ENCODE measurements around the gene PTTG1IP.

PTTG1IP gene

DNA sequence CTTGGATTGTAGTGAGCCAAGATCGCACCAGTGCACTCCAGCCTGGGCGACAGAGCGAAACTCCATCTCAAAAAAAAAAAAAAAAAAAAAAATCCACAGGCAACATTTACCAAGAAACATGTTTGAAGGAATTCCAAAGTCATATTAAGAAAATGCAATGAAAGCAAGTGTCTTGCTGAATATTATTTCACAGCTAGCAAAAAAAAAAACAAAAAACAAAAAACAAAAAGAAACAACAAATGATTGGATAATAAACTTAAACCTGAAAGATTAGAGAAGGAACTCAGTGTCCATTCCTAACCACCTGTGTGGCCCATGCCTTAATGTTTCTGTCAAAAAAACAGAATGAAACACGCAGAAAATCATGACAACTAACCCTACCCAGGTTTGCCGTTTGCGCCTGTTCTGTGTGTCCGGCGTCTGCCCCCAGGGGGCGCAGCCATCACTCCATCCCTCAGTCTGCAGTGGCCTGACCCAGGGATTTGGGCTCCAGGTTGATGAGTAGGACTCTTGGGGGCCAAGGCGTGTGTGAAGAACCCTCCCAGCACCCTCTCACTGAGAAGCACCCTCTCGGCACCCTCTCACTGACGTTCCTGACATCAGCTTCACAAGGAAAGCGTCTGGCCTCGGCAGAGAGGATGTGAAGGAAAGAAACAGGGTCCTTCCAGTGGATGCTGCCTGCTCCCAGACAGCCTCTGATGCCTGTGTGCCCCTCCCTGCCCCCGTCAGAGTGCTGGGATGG lies 19.2 kb upstream of the PTTG1IP start:
- H3K27ac ChIP-seq, result no peak overlapping the region
- TF ChIP-seq, protein P1, sequence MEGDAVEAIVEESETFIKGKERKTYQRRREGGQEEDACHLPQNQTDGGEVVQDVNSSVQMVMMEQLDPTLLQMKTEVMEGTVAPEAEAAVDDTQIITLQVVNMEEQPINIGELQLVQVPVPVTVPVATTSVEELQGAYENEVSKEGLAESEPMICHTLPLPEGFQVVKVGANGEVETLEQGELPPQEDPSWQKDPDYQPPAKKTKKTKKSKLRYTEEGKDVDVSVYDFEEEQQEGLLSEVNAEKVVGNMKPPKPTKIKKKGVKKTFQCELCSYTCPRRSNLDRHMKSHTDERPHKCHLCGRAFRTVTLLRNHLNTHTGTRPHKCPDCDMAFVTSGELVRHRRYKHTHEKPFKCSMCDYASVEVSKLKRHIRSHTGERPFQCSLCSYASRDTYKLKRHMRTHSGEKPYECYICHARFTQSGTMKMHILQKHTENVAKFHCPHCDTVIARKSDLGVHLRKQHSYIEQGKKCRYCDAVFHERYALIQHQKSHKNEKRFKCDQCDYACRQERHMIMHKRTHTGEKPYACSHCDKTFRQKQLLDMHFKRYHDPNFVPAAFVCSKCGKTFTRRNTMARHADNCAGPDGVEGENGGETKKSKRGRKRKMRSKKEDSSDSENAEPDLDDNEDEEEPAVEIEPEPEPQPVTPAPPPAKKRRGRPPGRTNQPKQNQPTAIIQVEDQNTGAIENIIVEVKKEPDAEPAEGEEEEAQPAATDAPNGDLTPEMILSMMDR (conservative IDR thresholded peaks at IDR 0.05), result peak; percentile 93
- no peak for TF ChIP-seq ZFX (IDR thresholded peaks at IDR 0.05)

- no peak for TF ChIP-seq ZFX (IDR thresholded peaks at IDR 0.05)
- TF ChIP-seq, protein P1 (conservative IDR thresholded peaks at IDR 0.05), result no peak
- H3K27ac ChIP-seq, result no peak overlapping the region
Measured at GRCh38 chr21:44892095-44892494, 18.6 kb upstream of the PTTG1IP start.

GRCh38 chr21:44891631-44892031 lies 18.1 kb upstream of the PTTG1IP start:
- TF ChIP-seq, protein P1 (conservative IDR thresholded peaks at IDR 0.05), result no peak
- no peak for TF ChIP-seq ZFX (IDR thresholded peaks at IDR 0.05)
- no peak overlapping the region for H3K27ac ChIP-seq

DNA sequence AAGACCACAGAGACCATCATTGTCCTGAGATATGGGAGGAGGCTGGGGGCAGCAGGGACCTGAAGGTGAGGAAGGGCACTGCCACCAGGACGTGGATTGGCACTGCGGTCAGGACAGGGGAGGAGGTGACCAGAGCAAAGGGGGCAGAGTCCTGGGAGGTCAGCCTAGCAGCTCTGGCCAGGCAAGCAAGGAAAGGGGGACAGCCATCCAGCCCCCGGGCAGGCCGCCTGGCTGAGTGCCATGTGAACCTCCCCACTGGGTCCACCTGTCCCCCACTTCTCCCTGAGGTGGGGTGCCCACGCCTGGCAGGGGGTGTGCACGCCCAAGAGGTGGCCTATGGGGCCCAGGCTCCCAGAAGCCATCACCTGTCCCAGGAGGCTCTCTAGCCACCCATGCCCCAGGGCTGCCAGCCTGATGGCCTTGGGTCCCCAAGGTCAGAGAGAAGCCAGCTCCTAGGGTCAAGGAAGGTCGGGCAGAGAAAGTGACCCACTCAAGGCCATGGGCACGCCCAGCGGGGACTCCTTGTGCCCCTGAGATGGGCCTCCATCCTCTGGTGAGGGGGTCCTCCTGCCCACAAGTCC lies 17.6 kb upstream of the PTTG1IP start:
- H3K27ac ChIP-seq, result no peak overlapping the region
- TF ChIP-seq ZFX (IDR thresholded peaks at IDR 0.05), result no peak
- TF ChIP-seq, protein P1 (conservative IDR thresholded peaks at IDR 0.05), result no peak

GRCh38 chr21:44890338-44890931 lies 16.9 kb upstream of the PTTG1IP start:
- no peak for TF ChIP-seq ZFX (IDR thresholded peaks at IDR 0.05)
- TF ChIP-seq, protein P1 (conservative IDR thresholded peaks at IDR 0.05), result no peak
- no peak overlapping the region for H3K27ac ChIP-seq

DNA sequence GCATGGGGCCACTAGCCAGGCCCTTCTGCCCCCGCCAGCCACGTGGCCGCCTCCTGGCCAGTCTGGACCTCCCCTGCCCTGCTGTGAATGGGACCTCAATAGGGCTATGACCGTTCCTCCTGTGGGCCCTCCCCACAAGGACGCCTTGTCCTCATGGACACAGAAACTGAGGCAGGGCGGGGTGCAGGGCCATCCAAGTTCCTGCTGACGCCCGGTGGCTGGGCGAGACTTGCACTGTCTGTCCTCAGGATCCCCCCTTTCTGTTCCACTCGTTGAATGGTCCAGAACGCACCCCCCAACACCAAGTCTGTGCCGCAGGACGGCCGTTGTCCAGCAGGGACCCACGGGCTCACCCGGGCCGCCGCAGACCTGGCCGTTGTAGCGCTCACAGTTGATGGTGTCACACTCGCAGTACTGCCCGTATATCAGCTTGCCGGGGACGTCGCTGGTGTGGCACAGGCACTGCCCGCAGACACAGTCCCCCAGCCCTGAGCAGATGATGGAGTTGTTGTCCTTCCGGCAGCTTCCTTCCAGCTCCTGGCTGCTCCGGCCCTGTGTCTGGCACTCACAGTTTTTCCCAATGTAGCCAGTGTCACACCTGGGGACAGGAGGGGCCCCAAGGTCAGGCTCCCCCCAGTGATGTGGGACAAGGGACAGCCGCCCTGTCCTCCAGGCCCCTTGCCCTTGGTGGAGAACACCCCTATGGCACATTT lies 16.3 kb upstream of the PTTG1IP start:
- no peak overlapping the region for H3K27ac ChIP-seq
- TF ChIP-seq, protein P1 (conservative IDR thresholded peaks at IDR 0.05), result no peak
- no peak for TF ChIP-seq ZFX (IDR thresholded peaks at IDR 0.05)

Measured in C4-2B (cell line).